ENCODE measurements around the gene HOXD11. TPM values are rescaled to one million over a fixed set of nuclear protein-coding genes. Genes with fewer than 3 reads are reported as not detected.

HOXD11 gene
- total RNA-seq, 1 experiment from 2014 or later, result not detected

GRCh38 chr2:176085120-176085788, 21.8 kb upstream of the HOXD11 start:
- H3K4me3 ChIP-seq, result no peak overlapping the region
- H3K4me1 ChIP-seq (replicated peaks), result peaks cover 9% of the 10 kb centered on the region
- H3K27me3 ChIP-seq (replicated peaks), result peaks cover 95% of the 10 kb centered on the region
- no peaks in the 10 kb centered on the region for H3K36me3 ChIP-seq
- DNase-seq (ENCODE audit: low read depth in 1 of 2, low spot score in 2 of 2), result peak in 1 of 2 experiments; percentile 25
- peaks cover 26% of the 10 kb centered on the region for H3K9me3 ChIP-seq (replicated peaks)
- H3K27ac ChIP-seq, result no peak overlapping the region

- Histone ChIP-seq H3K36me3 (no peaks in the 10 kb centered on the region), H3K27ac (no peak overlapping the region), H3K9me3 (replicated peaks) (peaks cover 19% of the 10 kb centered on the region), H3K27me3 (replicated peaks) (peaks cover 94% of the 10 kb centered on the region), H3K4me1 (replicated peaks) (peaks cover 4% of the 10 kb centered on the region), H3K4me3 (no peak overlapping the region)
- DNase-seq (ENCODE audit: low read depth in 1 of 2, low spot score in 2 of 2), result peak in 1 of 2 experiments; percentile 42
Measured at GRCh38 chr2:176085861-176086771, 21.0 kb upstream of the HOXD11 start.

- peak in 1 of 2 experiments; percentile 17 for DNase-seq (ENCODE audit: low read depth in 1 of 2, low spot score in 2 of 2)
- Histone ChIP-seq H3K27ac (no peak overlapping the region), H3K36me3 (no peaks in the 10 kb centered on the region), H3K4me3 (no peak overlapping the region), H3K27me3 (replicated peaks) (peaks cover 90% of the 10 kb centered on the region), H3K9me3 (replicated peaks) (peaks cover 6% of the 10 kb centered on the region), H3K4me1 (replicated peaks) (peaks cover 5% of the 10 kb centered on the region)
Measured at GRCh38 chr2:176087330-176088047, 19.6 kb upstream of the HOXD11 start.

- no peak overlapping the region for H3K4me3 ChIP-seq
- peak; percentile 36 to 61 for DNase-seq (ENCODE audit: low read depth in 1 of 2, low spot score in 2 of 2)
- peaks cover 3% of the 10 kb centered on the region for H3K9me3 ChIP-seq (replicated peaks)
- peaks cover 13% of the 10 kb centered on the region for H3K4me1 ChIP-seq (replicated peaks)
- no peaks in the 10 kb centered on the region for H3K36me3 ChIP-seq
- no peak overlapping the region for H3K27ac ChIP-seq
- peaks cover 90% of the 10 kb centered on the region for H3K27me3 ChIP-seq (replicated peaks)
Measured at GRCh38 chr2:176088048-176088936, 18.8 kb upstream of the HOXD11 start.

- DNase-seq (ENCODE audit: low read depth in 1 of 2, low spot score in 2 of 2), result no peak
- Histone ChIP-seq H3K27ac (no peak overlapping the region), H3K36me3 (no peaks in the 10 kb centered on the region), H3K9me3 (replicated peaks) (no peaks in the 10 kb centered on the region; the same call in 1 of the 2 replicates), H3K4me3 (no peak overlapping the region), H3K4me1 (replicated peaks) (peaks cover 16% of the 10 kb centered on the region), H3K27me3 (replicated peaks) (peaks cover 92% of the 10 kb centered on the region)
Measured at GRCh38 chr2:176088937-176089842, 17.9 kb upstream of the HOXD11 start.

GRCh38 chr2:176089843-176090395, 17.2 kb upstream of the HOXD11 start:
- Histone ChIP-seq H3K36me3 (no peaks in the 10 kb centered on the region), H3K27ac (no peak overlapping the region), H3K27me3 (replicated peaks) (peaks cover 92% of the 10 kb centered on the region), H3K9me3 (replicated peaks) (no peaks in the 10 kb centered on the region; the same call in 1 of the 2 replicates), H3K4me1 (replicated peaks) (peaks cover 16% of the 10 kb centered on the region), H3K4me3 (no peak overlapping the region)
- DNase-seq (ENCODE audit: low read depth in 1 of 2, low spot score in 2 of 2), result no peak

- no peak overlapping the region for H3K27ac ChIP-seq
- peaks cover 16% of the 10 kb centered on the region for H3K4me1 ChIP-seq (replicated peaks)
- H3K36me3 ChIP-seq, result no peaks in the 10 kb centered on the region
- no peak for DNase-seq (ENCODE audit: low read depth in 1 of 2, low spot score in 2 of 2)
- no peak overlapping the region for H3K4me3 ChIP-seq
- peaks cover 92% of the 10 kb centered on the region for H3K27me3 ChIP-seq (replicated peaks)
- H3K9me3 ChIP-seq (replicated peaks), result no peaks in the 10 kb centered on the region; the same call in 1 of the 2 replicates
Measured at GRCh38 chr2:176090862-176091261, 16.2 kb upstream of the HOXD11 start.

GRCh38 chr2:176091329-176092258, 15.5 kb upstream of the HOXD11 start:
- Histone ChIP-seq H3K4me1 (replicated peaks) (peaks cover 16% of the 10 kb centered on the region), H3K36me3 (no peaks in the 10 kb centered on the region), H3K27ac (no peak overlapping the region), H3K9me3 (replicated peaks) (no peaks in the 10 kb centered on the region; the same call in 1 of the 2 replicates), H3K4me3 (no peak overlapping the region), H3K27me3 (replicated peaks) (peaks cover 93% of the 10 kb centered on the region)
- no peak for DNase-seq (ENCODE audit: low read depth in 1 of 2, low spot score in 2 of 2)

- H3K27ac ChIP-seq, result no peak within 1 kb of the TSS
- peaks cover 86% of the 10 kb centered on the region for H3K27me3 ChIP-seq (replicated peaks)
- no peaks in the 10 kb centered on the region; the same call in 1 of the 2 replicates for H3K9me3 ChIP-seq (replicated peaks)
- peak in 1 of 2 experiments; percentile 26 for DNase-seq (ENCODE audit: low read depth in 1 of 2, low spot score in 2 of 2)
- H3K36me3 ChIP-seq, result no peaks in the 10 kb centered on the region
- H3K4me1 ChIP-seq (replicated peaks), result peaks cover 25% of the 10 kb centered on the region
- H3K4me3 ChIP-seq, result peak within 1 kb of the TSS; percentile 52
Measured at GRCh38 chr2:176092270-176093144, 14.6 kb upstream of the HOXD11 start, which contains the start of gene HOXD13. Gene HOXD13, plus strand, starts transcription at chr2:176092721. Its CDS starts 170 bp downstream, at chr2:176092891.

GRCh38 chr2:176093145-176093897, 13.8 kb upstream of the HOXD11 start:
- DNase-seq (ENCODE audit: low read depth in 1 of 2, low spot score in 2 of 2), result peak in 1 of 2 experiments; percentile 55
- H3K4me3 ChIP-seq, result peak overlapping the region; percentile 52
- no peak overlapping the region for H3K27ac ChIP-seq
- peaks cover 78% of the 10 kb centered on the region for H3K27me3 ChIP-seq (replicated peaks)
- H3K9me3 ChIP-seq (replicated peaks), result no peaks in the 10 kb centered on the region; the same call in 1 of the 2 replicates
- H3K36me3 ChIP-seq, result no peaks in the 10 kb centered on the region
- H3K4me1 ChIP-seq (replicated peaks), result peaks cover 31% of the 10 kb centered on the region

Data from SJSA1 (cell line).